GM19023 (cell line): ENCODE results near the gene BMPR2.

Experiments
- ATAC-seq: cut with Tn5 transposase; IDR thresholded peaks from one replicate; pipeline ENCODE4 v1.9.1; 2021; ENCODE audit warnings: mild to moderate bottlenecking, moderate library complexity; ENCODE audit not compliant: unreplicated experiment

Gene BMPR2

DNA sequence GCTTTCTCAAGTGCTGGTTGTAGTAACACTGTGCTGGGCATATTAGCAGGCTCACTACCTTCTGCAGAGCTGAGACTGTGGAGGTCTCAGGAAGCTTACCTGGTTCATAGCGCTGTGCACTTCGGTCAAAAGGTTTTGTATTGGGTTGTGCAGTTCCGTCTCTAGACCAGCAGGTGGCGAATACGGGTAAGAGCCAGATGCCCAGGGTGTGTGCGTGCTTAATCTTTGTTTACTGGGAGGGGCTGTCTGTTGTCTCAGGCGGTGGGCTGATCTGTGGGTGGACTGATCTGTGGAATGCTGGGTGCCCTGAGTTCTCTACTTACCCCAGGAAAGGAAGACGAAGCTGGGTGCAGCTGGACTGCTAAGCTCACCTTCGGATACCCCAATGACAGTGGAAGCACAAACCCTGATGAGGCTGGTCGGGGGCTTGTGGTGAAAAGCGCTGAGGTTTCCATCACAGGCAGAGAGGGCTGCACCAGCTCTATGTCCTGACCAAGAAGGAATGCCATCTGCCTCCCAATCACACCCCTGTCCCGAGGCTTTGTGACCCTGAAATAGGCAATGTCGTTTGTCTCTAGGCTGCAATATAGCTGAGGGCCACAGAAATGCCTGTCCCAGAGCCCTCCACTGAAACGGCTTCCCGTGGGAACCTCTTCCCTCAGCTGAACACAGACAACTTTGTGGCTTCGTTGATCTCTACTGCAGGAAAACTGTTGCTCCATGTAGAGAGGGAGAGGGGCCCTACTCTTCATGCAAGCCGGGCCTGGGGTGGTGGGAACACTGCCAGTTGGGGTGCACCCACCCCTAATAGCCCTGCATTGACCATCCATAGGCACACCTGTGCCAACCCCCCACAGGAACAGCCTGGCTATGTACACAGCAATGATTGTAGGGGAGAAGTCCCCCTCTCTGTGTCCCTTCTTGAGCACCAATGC, 212.8 kb downstream of the BMPR2 start:
- ATAC-seq = peak; percentile 90

DNA sequence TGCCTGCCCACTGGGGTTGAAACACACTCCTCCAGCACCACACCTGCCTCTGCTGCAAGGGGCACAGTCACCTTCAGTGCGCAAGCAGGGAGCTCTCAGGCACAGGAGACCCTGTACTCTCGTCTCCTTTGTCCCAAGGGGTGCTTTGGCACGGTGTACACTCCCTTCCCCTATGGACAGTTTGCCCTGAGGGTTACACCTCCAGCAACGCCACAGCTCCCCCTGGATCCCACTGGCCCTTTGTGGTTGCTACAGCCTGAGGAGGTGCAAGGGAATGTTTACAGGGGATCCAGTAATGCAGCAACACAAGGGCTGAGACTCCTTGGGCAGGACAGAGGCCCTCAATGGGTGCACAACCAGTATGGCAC, 213.4 kb downstream of the BMPR2 start:
- ATAC-seq = no peak

DNA sequence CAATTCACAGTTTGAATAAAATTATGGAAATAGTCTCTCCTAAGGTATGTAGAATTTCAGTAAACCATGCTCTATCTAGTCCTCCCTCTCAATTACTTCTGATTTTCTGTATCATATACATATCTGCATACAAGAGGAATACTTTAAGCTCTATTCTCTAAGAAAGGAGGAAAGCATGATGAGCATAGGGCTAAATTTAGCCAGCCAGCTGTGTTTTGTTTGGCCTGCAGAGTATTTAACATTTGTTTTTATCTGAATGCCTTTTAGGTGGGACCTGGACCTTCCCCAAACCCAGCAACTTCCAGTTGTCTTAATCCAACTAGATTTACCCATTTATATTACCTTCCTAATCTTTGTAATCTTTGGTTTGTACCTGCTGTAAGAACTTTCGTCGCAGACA, 216.4 kb downstream of the BMPR2 start:
- no peak for ATAC-seq

DNA sequence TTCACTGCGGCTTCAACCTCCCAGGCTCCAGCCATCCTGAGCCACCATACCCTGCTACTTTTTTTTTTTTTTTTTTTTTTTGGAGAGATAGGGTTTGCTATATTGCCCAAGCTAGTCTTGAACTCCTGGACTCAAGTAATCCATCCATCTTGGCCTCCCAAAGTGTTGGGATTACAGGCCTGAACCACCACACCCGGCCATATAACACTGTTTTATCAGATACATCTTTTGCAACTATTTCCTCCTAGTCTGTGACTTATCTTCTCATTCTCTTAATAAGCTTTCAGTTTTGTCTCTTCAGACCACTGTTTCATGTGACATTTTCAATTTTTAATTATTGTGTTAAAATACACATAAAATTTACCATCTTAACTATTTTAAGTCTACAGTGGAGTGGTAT, 223.0 kb downstream of the BMPR2 start:
- ATAC-seq = no peak

DNA sequence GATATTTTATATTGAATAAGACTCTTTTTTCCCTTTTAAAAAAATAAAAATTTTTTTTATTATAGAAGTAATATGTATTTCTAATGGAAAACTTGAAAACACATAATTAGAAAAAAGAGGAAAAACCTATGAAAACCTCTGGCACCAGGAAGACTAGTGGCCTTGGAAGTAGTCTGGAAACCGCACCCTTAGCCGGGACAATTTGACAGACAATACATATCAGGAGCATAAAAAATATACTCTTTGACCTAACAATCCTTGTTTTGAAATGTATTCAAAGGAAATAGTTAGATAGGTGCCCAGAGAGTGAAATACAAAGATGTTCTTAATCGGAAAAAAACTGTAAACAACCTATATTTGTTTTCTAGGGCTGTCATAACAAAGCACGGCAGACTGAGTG, 223.8 kb downstream of the BMPR2 start:
- no peak for ATAC-seq

DNA sequence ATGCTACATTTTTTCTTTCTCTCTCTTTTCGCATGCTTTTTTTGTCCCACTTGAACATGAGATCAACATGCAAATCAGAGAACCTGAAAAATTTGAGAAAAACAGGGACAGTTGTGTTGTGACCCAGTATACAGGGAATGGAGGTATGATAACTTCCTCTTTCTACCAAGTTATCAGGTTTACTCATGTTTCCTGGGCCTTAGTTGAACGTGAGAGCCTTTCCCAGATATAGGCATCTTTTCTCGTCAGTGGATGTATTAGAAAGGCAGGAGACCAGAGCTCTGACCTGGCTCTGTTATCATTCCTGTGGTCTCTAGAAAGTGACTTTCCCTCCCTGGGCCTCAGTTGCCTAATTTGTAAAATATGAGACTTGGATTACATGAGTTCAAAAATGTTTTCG, 228.6 kb downstream of the BMPR2 start:
- ATAC-seq = no peak

DNA sequence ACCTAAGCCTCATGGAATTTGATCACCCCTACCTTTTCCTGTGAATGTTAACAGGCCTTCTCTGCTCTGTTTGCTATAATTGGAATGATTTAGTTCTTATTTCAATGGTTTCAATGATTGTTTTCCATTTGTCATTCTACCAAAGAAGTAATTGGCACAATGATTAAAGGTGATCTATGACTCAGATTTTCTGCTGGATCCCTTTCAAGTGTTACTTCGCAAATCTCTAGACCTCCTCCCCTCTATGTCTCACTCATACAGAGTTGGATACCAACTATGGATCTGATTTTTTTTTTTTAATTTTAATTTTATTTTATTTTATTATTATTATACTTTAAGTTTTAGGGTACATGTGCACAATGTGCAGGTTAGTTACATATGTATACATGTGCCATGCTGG, 229.0 kb downstream of the BMPR2 start:
- ATAC-seq = no peak

DNA sequence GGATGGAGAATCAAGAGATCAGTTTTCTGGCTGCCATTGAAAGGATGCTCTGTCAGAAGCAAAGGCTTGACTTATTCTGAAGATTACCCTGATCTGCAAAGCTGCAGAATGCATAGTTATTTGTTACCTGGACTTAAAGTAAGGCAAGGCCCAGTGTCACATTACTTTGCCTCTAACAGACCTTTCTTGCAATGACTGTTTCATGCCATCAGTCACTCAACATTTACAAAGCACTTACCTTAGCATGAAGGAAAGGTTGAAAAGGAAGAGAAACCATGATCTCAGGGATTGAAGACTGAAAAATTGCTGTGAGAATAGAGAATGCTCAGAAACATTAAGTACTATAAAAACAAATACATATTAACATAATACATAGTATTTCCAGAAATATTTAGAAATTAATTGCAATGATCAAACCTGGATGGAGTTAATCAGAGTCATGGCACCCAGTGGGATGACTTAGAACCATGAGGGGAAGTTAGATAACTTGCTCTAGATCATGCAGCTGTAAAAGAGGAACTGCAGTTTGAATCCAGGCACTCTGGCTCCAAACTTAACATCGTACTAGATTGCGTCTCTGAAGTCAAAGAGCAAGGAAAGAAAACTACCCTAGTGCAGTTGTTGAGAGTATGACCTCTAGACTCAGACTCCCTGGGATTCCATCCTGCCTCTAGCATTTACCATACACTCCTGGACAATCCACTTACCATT, 232.2 kb downstream of the BMPR2 start:
- no peak for ATAC-seq

DNA sequence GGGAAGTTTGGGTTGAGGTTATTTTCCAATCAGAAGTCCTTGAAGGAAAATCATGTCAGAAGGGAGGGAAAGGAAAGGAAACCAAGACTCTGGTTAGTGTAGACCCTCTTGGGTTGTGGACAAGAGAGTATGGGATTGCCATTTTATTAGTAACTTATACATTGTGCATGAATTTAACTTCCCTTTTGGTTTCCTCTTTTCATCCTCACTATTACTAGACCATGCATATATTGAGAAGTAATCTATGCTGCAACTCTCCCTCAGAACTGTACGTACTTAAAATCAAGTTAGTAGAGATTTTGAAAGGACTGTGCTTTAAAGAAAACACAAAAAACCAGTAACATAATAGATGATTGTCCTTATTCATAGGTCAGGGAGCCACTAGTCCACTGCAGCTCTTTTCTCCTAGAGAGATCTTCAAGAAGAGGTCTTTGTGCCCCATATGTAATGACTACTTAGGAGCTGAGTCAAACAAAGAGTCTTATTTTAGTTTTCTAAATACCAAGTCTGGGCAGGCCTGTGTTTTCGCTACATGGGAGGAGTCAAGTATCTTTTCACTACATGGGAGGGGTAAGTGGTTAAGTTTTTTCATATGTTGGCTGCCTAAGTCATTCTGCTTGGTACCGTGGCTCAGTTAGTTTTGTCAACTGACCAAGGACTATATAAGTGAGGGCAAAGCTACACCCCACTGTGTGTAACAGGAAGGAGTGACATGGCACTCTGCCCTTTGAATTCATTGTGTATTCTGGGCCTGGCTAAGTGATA, 233.4 kb downstream of the BMPR2 start:
- ATAC-seq = peak; percentile 93

DNA sequence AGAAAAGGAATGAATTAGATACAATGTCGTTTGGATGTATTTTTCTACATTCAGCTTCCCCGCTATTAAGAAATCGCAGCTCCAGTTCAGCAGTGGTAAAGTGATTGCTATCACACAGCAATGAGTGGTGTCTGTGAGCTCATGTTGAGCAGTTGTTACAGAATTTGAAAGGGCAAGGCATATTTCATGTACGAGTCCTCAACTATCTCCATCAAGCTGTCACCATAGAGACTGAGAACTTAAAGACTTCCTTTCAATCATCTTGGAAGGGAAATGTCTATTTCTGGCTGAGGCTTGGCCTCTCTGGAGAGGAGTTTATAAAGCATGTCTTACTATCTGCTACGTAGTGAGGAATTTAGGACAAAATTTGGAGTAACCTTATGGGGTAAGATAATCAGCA, 234.3 kb downstream of the BMPR2 start:
- ATAC-seq = no peak

DNA sequence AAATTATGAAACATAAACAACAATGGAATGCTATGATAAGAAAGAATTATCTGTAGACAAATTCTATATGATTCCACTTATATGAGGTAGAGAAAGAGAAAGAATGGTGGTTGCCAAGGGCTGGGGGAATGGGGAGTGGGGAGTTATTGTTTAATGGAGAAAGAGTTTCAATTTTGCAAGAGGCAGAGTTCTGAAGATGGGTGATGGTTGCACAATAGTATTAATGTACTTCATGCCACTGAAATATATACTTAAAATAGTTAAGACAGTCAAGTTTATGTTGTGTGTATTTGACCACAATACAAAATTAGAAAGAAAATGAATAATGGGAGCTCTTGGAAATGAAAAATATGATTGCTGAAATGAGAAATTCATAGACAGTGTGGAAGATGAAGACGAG, 236.0 kb downstream of the BMPR2 start:
- ATAC-seq = no peak

DNA sequence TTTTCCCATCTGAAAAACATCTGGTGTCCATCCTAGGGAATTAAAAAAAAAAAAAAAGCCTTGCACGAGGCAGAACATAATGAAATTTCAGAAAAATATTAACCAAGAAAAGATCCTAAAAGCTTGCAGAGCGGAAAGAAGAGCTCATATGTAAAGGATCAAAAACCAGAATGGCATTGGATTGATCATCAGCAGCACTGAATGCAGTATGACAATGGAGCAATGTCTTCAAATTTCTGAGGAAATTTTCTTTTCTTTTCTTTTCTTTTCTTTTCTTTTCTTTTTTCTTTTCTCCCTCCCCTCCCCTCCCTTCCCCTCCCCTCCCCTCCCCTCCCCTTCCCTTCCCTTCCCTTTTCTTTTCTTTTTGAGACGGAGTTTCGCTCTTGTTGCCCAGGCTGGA, 237.4 kb downstream of the BMPR2 start:
- ATAC-seq = no peak
